NB4 (cell line): ENCODE results near the gene DDC.

Experiments
- CTCF ChIP-seq: IDR thresholded peaks from one replicate; pipeline ENCODE4 v1.5.1; 2012; ENCODE audit warnings: low read depth, low read length
- POLR2A ChIP-seq: IDR thresholded peaks from 2 replicates; pipeline ENCODE4 v1.6.1; 2011; ENCODE audit warnings: mild to moderate bottlenecking; ENCODE audit not compliant: insufficient read length; ENCODE audit errors: extremely low read depth

- TF ChIP-seq CTCF (no peak), POLR2A (no peak)
Measured at GRCh38 chr7:50428911-50429310, 136.3 kb downstream of the DDC start.
